K562 (cell line): ENCODE measurements around the gene NUP98. TPM values are rescaled to one million over a fixed set of nuclear protein-coding genes. Genes with fewer than 3 reads are reported as not detected.

ENCODE experiments used
- ARID2 ChIP-seq: fragments of 450-650 bp; IDR thresholded peaks from 2 replicates; pipeline ENCODE4 v1.6.1; 2017; ENCODE audit warnings: antibody characterized with exemption, mild to moderate bottlenecking
- GTF3C2 ChIP-seq: IDR thresholded peaks from 3 replicates; pipeline ENCODE4 v1.6.1; 2011; ENCODE audit warnings: borderline replicate concordance, mild to moderate bottlenecking, moderate library complexity; ENCODE audit not compliant: insufficient read length; ENCODE audit errors: extremely low read depth
- HMBOX1 ChIP-seq: sonication (generic); IDR thresholded peaks from 2 replicates; pipeline ENCODE4 v1.6.1; 2016
- IRF9 ChIP-seq: fragments of 450-650 bp; IDR thresholded peaks from 2 replicates; pipeline ENCODE4 v1.6.1; 2016; ENCODE audit warnings: missing biosample characterization, missing genetic modification characterization
- KDM2B ChIP-seq: fragments of 250-450 bp; sonication (Bioruptor Pico); IDR thresholded peaks from 2 replicates; pipeline ENCODE4 v1.8.0; 2021; ENCODE audit warnings: mild to moderate bottlenecking, moderate library complexity
- KLF10 ChIP-seq: fragments of 250-450 bp; sonication (Bioruptor Pico); IDR thresholded peaks from 2 replicates; pipeline ENCODE4 v1.6.1; 2021; ENCODE audit warnings: matching md5 sums
- KLF16 ChIP-seq: IDR thresholded peaks from 2 replicates; pipeline ENCODE4 v1.6.1; 2016; ENCODE audit warnings: antibody characterized with exemption
- TAL1 ChIP-seq: fragments of 450-650 bp; IDR thresholded peaks from 2 replicates; pipeline ENCODE4 v1.6.1; 2016; ENCODE audit warnings: mild to moderate bottlenecking
- ZBTB40 ChIP-seq, 2 experiments: fragments of 450-650 bp in 1 of 2; sonication (generic) in 1 of 2; formaldehyde crosslinking in 1 of 2; IDR thresholded peaks; 2 replicates each; pipeline versions ENCODE4 v1.7.1 to v1.9.0; 2016 to 2022; ENCODE audit warnings: inconsistent platforms in 1 of 2, mild to moderate bottlenecking in 1 of 2, missing genetic modification reagents in 1 of 2
- ZNF239 ChIP-seq: fragments of 250-450 bp; sonication (Bioruptor Pico); IDR thresholded peaks from 2 replicates; pipeline ENCODE4 v1.4.0; 2020; ENCODE audit warnings: mild to moderate bottlenecking
- ZNF354B ChIP-seq: fragments of 250-450 bp; sonication (Bioruptor Pico); IDR thresholded peaks from 2 replicates; pipeline ENCODE4 v1.4.0; 2020
- polyA plus RNA-seq, 8 experiments: library from polyadenylated mRNA; depleted of rRNA in 4 of 8; stranded (reverse) in 5 of 8; unstranded in 3 of 8; fragments of >200 nt; fragmentation: Nextera tagmentation in 2 of 8; fragmentation: Illumina TruSeq in 1 of 8; extraction: Ambion mirVana in 2 of 8; extraction: Trizol in 1 of 8; gene quantifications; 2 replicates each; pipeline versions ENCODE4 v1.2.1 to v1.2.3, GENCODE V29; 2011 to 2014; ENCODE audit warnings: inconsistent platforms in 1 of 8, missing spikeins in 1 of 8
- total RNA-seq, 7 experiments: library from RNA; depleted of rRNA in 6 of 7; stranded (reverse); fragments of >200 nt in 6 of 7; fragmentation: Illumina TruSeq in 2 of 7; extraction: Trizol in 2 of 7; gene quantifications; 2 replicates each; pipeline versions ENCODE4 v1.2.1 to v1.2.3, GENCODE V29; 2011 to 2021; ENCODE audit warnings: low replicate concordance in 1 of 7

NUP98 gene
- total and polyA plus RNA-seq, 9 of the 15 experiments (the other 6 are each of a cell fraction or from before 2014, with no cell fraction given) = 45.1 to 196 (median 130) TPM

GRCh38 chr11:3834664-3835461 is 37.5 kb upstream of the NUP98 start (continued):
- TF ChIP-seq KDM2B (CRISPR knock-in tag) (no peak), GTF3C2 (no peak), KLF16 (peak; percentile 77; the same call in 1 of the 2 replicates), ZNF354B (CRISPR knock-in tag) (no peak), HMBOX1 (peak; percentile 77), ARID2 (no peak), IRF9 (no peak), ZBTB40 (IDR thresholded peaks at IDR 0.05) (peak; percentile 44; the same call in 1 of the 2 replicates), ZBTB40 (CRISPR knock-in tag; IDR thresholded peaks at IDR 0.05) (no peak), ZNF239 (CRISPR knock-in tag) (no peak; the same call in 1 of the 2 replicates), KLF10 (no peak), TAL1 (peak; percentile 52)
